SU-DHL-6 (cell line): ENCODE data around the gene ZFR2.

Source experiments
- H2AFZ ChIP-seq: fragments of 200-600 bp; sonication (generic); 2 replicates; pipeline ENCODE4 v1.6.1; 2014; ENCODE audit warnings: low read depth, mild to moderate bottlenecking, moderate library complexity, mixed read lengths, antibody characterized with exemption, low read length; ENCODE audit not compliant: severe bottlenecking
- H3F3A ChIP-seq: fragments of 200-600 bp; shearing (Covaris generic); 2 replicates; pipeline ENCODE4 v1.6.0; 2016; ENCODE audit warnings: antibody characterized with exemption, mild to moderate bottlenecking; ENCODE audit not compliant: insufficient read depth
- H3K27ac ChIP-seq: fragments of 200-600 bp; sonication (generic); 2 replicates; pipeline ENCODE4 v1.5.1; 2016; ENCODE audit warnings: low read depth, mild to moderate bottlenecking, low read length, moderate library complexity, mixed read lengths
- H3K27me3 ChIP-seq: fragments of 200-600 bp; sonication (generic), shearing (Covaris generic); 2 replicates; pipeline ENCODE4 v1.6.0; 2014; ENCODE audit warnings: mild to moderate bottlenecking, low read length
- H3K36me3 ChIP-seq: fragments of 200-600 bp; sonication (generic); 2 replicates; pipeline ENCODE4 v1.6.1; 2014; ENCODE audit warnings: mild to moderate bottlenecking, low read length, mixed read lengths
- H3K4me2 ChIP-seq: fragments of 300-600, 200-600 bp; shearing (Covaris generic), sonication (generic); 2 replicates; pipeline ENCODE4 v1.6.0; 2014; ENCODE audit warnings: low read length, low read depth, mild to moderate bottlenecking; ENCODE audit not compliant: poor library complexity, severe bottlenecking
- H3K4me3 ChIP-seq: fragments of 200-600 bp; sonication (generic); 2 replicates; pipeline ENCODE4 v1.5.1; 2014; ENCODE audit warnings: antibody characterized with exemption, low read length, mild to moderate bottlenecking, mixed read lengths; ENCODE audit not compliant: insufficient read depth, poor library complexity, severe bottlenecking
- H3K79me2 ChIP-seq: fragments of 200-600 bp; sonication (generic); 2 replicates; pipeline ENCODE4 v1.6.1; 2014; ENCODE audit warnings: mild to moderate bottlenecking, low read length, moderate library complexity; ENCODE audit not compliant: insufficient read depth
- H3K9ac ChIP-seq: fragments of 200-600 bp; sonication (generic); 2 replicates; pipeline ENCODE4 v1.7.0; 2014; ENCODE audit warnings: mild to moderate bottlenecking, low read length
- H3K9me2 ChIP-seq: fragments of 200-600 bp; sonication (generic); replicated peaks from 2 replicates; pipeline ENCODE4 v1.6.1; 2014; ENCODE audit warnings: low read length; ENCODE audit not compliant: insufficient read depth
- H3K9me3 ChIP-seq: fragments of 200-600 bp; sonication (generic); 2 replicates; pipeline ENCODE4 v1.6.1; 2014; ENCODE audit warnings: low read length, mixed read lengths; ENCODE audit not compliant: insufficient read depth
- H4K20me1 ChIP-seq: fragments of 200-600 bp; sonication (generic); 2 replicates; pipeline ENCODE4 v1.6.1; 2014; ENCODE audit warnings: low read depth, mild to moderate bottlenecking, antibody characterized with exemption, low read length, moderate library complexity, mixed read lengths
- EZH2phosphoT487 ChIP-seq: fragments of 200-600 bp; sonication (generic), shearing (Covaris generic); conservative IDR thresholded peaks from 2 replicates; pipeline ENCODE4 v1.6.1; 2018; ENCODE audit warnings: mild to moderate bottlenecking, antibody characterized with exemption, low read length, moderate library complexity, mixed read lengths
- TF ChIP-seq, protein P1 (sequence below): fragments of 200-600 bp; sonication (generic); IDR thresholded peaks from one replicate; pipeline ENCODE4 v1.5.1; 2017; ENCODE audit warnings: antibody characterized with exemption, mild to moderate bottlenecking, low read length, moderate library complexity; ENCODE audit not compliant: insufficient read depth, poor library complexity, severe bottlenecking

Gene ZFR2

GRCh38 chr19:3796358-3796757 is 72.5 kb downstream of the ZFR2 start:
- H3K4me3 ChIP-seq, result no peak overlapping the region
- no peaks in the 10 kb centered on the region for H3K9me2 ChIP-seq
- TF ChIP-seq, protein P1, sequence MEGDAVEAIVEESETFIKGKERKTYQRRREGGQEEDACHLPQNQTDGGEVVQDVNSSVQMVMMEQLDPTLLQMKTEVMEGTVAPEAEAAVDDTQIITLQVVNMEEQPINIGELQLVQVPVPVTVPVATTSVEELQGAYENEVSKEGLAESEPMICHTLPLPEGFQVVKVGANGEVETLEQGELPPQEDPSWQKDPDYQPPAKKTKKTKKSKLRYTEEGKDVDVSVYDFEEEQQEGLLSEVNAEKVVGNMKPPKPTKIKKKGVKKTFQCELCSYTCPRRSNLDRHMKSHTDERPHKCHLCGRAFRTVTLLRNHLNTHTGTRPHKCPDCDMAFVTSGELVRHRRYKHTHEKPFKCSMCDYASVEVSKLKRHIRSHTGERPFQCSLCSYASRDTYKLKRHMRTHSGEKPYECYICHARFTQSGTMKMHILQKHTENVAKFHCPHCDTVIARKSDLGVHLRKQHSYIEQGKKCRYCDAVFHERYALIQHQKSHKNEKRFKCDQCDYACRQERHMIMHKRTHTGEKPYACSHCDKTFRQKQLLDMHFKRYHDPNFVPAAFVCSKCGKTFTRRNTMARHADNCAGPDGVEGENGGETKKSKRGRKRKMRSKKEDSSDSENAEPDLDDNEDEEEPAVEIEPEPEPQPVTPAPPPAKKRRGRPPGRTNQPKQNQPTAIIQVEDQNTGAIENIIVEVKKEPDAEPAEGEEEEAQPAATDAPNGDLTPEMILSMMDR, result no peak
- TF ChIP-seq EZH2phosphoT487, result no peak
- H3K4me2 ChIP-seq, result no peak overlapping the region
- no peak overlapping the region for H3K9ac ChIP-seq
- H3K27ac ChIP-seq, result no peak overlapping the region
- no peaks in the 10 kb centered on the region for H3K79me2 ChIP-seq
- no peak overlapping the region for H2AFZ ChIP-seq
- H3K9me3 ChIP-seq, result no peaks in the 10 kb centered on the region
- H3K36me3 ChIP-seq, result no peaks in the 10 kb centered on the region
- H3K27me3 ChIP-seq, result no peaks in the 10 kb centered on the region
- no peaks in the 10 kb centered on the region for H4K20me1 ChIP-seq
- no peaks in the 10 kb centered on the region for H3F3A ChIP-seq

DNA sequence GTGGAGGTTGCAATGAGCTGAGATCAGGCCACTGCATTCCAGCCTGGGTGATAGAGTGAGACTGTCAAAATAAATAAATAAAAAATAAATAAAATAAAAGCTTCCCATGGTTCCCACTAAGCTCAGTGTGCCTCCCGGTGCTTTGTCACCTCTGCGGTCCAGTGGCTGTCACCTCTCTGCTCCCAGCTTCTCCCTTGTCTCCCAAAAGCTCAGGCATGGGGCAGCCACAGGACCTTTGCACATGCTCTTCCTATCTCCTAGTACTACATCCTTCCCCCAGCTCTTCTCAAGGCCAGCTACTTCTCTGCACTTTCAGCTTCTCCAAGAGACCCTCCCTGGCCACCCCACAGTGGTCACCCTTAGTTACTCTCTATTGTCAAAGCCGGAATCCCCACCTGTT is 75.0 kb downstream of the ZFR2 start:
- no peaks in the 10 kb centered on the region for H3K9me3 ChIP-seq
- no peak for TF ChIP-seq EZH2phosphoT487
- TF ChIP-seq, protein P1, result no peak
- no peak overlapping the region for H3K4me2 ChIP-seq
- H3K27me3 ChIP-seq, result no peaks in the 10 kb centered on the region
- no peaks in the 10 kb centered on the region for H3K36me3 ChIP-seq
- no peaks in the 10 kb centered on the region for H3K9me2 ChIP-seq
- H3K27ac ChIP-seq, result no peak overlapping the region
- H3F3A ChIP-seq, result no peaks in the 10 kb centered on the region
- no peak overlapping the region for H2AFZ ChIP-seq
- H3K4me3 ChIP-seq, result no peak overlapping the region
- no peaks in the 10 kb centered on the region for H3K79me2 ChIP-seq
- no peaks in the 10 kb centered on the region for H4K20me1 ChIP-seq
- no peak overlapping the region for H3K9ac ChIP-seq

GRCh38 chr19:3792114-3792513 is 76.7 kb downstream of the ZFR2 start:
- H4K20me1 ChIP-seq, result no peaks in the 10 kb centered on the region
- no peak overlapping the region for H3K9ac ChIP-seq
- H3K36me3 ChIP-seq, result no peaks in the 10 kb centered on the region
- H3K9me3 ChIP-seq, result no peaks in the 10 kb centered on the region
- H2AFZ ChIP-seq, result no peak overlapping the region
- no peak overlapping the region for H3K4me3 ChIP-seq
- no peaks in the 10 kb centered on the region for H3K27me3 ChIP-seq
- no peak overlapping the region for H3K4me2 ChIP-seq
- no peaks in the 10 kb centered on the region for H3F3A ChIP-seq
- no peaks in the 10 kb centered on the region for H3K9me2 ChIP-seq
- H3K27ac ChIP-seq, result no peak overlapping the region
- no peaks in the 10 kb centered on the region for H3K79me2 ChIP-seq
- no peak for TF ChIP-seq EZH2phosphoT487
- TF ChIP-seq, protein P1, result no peak
